Measurements from ENCODE around the gene PANK4.

The PANK4 gene

GRCh38 chr1:2513939-2514652 lies 12.3 kb downstream of the PANK4 start:
- Histone ChIP-seq H3K36me3 (ENCODE audit: control insufficient read depth, insufficient read depth, low read length) (no peaks in the 10 kb centered on the region), H3K27me3 (ENCODE audit: control insufficient read depth, insufficient read depth, low read length) (no peaks in the 10 kb centered on the region), H3K4me1 (no peaks in the 10 kb centered on the region), H3K9ac (no peak overlapping the region), H3K27ac (no peak overlapping the region), H2AFZ (no peak overlapping the region), H3K4me3 (ENCODE audit: low read depth, low read length) (no peak overlapping the region), H3K4me2 (ENCODE audit: low read length) (no peak overlapping the region), H3K79me2 (no peaks in the 10 kb centered on the region), H3K9me3 (ENCODE audit: control insufficient read depth, low read length) (no peaks in the 10 kb centered on the region)
- TF ChIP-seq CTCF (IDR thresholded peaks at IDR 0.05) = no peak

GRCh38 chr1:2512862-2513421 lies 13.5 kb downstream of the PANK4 start:
- H3K9me3 ChIP-seq (ENCODE audit: control insufficient read depth, low read length) = no peaks in the 10 kb centered on the region
- no peaks in the 10 kb centered on the region for H3K27me3 ChIP-seq (ENCODE audit: control insufficient read depth, insufficient read depth, low read length)
- H3K4me2 ChIP-seq (ENCODE audit: low read length) = no peak overlapping the region
- H3K4me1 ChIP-seq = no peaks in the 10 kb centered on the region
- H3K9ac ChIP-seq = no peak overlapping the region
- no peaks in the 10 kb centered on the region for H3K36me3 ChIP-seq (ENCODE audit: control insufficient read depth, insufficient read depth, low read length)
- no peak for TF ChIP-seq CTCF (IDR thresholded peaks at IDR 0.05)
- H2AFZ ChIP-seq = no peak overlapping the region
- no peaks in the 10 kb centered on the region for H3K79me2 ChIP-seq
- H3K27ac ChIP-seq = no peak overlapping the region
- no peak overlapping the region for H3K4me3 ChIP-seq (ENCODE audit: low read depth, low read length)

GRCh38 chr1:2510366-2511155 lies 15.8 kb downstream of the PANK4 start:
- no peaks in the 10 kb centered on the region for H3K9me3 ChIP-seq (ENCODE audit: control insufficient read depth, low read length)
- H3K36me3 ChIP-seq (ENCODE audit: control insufficient read depth, insufficient read depth, low read length) = no peaks in the 10 kb centered on the region
- no peaks in the 10 kb centered on the region for H3K79me2 ChIP-seq
- no peaks in the 10 kb centered on the region for H3K27me3 ChIP-seq (ENCODE audit: control insufficient read depth, insufficient read depth, low read length)
- no peak for TF ChIP-seq CTCF (IDR thresholded peaks at IDR 0.05)
- H3K4me2 ChIP-seq (ENCODE audit: low read length) = no peak overlapping the region
- H2AFZ ChIP-seq = no peak overlapping the region
- no peaks in the 10 kb centered on the region for H3K4me1 ChIP-seq
- no peak overlapping the region for H3K4me3 ChIP-seq (ENCODE audit: low read depth, low read length)
- no peak overlapping the region for H3K9ac ChIP-seq
- no peak overlapping the region for H3K27ac ChIP-seq

- Histone ChIP-seq H3K79me2 (no peaks in the 10 kb centered on the region), H3K27ac (no peak overlapping the region), H3K4me3 (ENCODE audit: low read depth, low read length) (no peak overlapping the region), H3K4me2 (ENCODE audit: low read length) (no peak overlapping the region), H3K27me3 (ENCODE audit: control insufficient read depth, insufficient read depth, low read length) (no peaks in the 10 kb centered on the region), H3K36me3 (ENCODE audit: control insufficient read depth, insufficient read depth, low read length) (no peaks in the 10 kb centered on the region), H3K9ac (no peak overlapping the region), H3K9me3 (ENCODE audit: control insufficient read depth, low read length) (no peaks in the 10 kb centered on the region), H2AFZ (no peak overlapping the region), H3K4me1 (no peaks in the 10 kb centered on the region)
- TF ChIP-seq CTCF (IDR thresholded peaks at IDR 0.05) = no peak
These were observed 16.8 kb downstream of the PANK4 start for GRCh38 chr1:2509589-2509988.
